WERI-Rb-1 (cell line): ENCODE data around the gene RBM26.

Experiments
- DNase-seq: peaks from one replicate; pipeline ENCODE4 v3.0.0-alpha.2; 2020
- H3K27ac ChIP-seq: fragments of 250-450 bp; sonication (Bioruptor Pico); 2 replicates; pipeline ENCODE4 v1.5.1; 2020; ENCODE audit warnings: mild to moderate bottlenecking, moderate library complexity
- H3K27me3 ChIP-seq: fragments of 250-450 bp; sonication (Bioruptor Pico); 2 replicates; pipeline ENCODE4 v1.5.1; 2021; ENCODE audit warnings: mild to moderate bottlenecking, low read depth, moderate library complexity; ENCODE audit not compliant: insufficient read depth, severe bottlenecking
- H3K36me3 ChIP-seq: fragments of 250-450 bp; sonication (Bioruptor Pico); 2 replicates; pipeline ENCODE4 v1.5.1; 2020; ENCODE audit warnings: mild to moderate bottlenecking, moderate library complexity
- H3K4me3 ChIP-seq: 2 replicates; pipeline ENCODE4 v1.5.1; 2011; ENCODE audit warnings: low read depth, mild to moderate bottlenecking, control low read depth, low read length
- H3K9me3 ChIP-seq: fragments of 250-450 bp; sonication (Bioruptor Pico); 2 replicates; pipeline ENCODE4 v1.5.1; 2021; ENCODE audit warnings: mild to moderate bottlenecking, moderate library complexity; ENCODE audit not compliant: severe bottlenecking
- TF ChIP-seq, protein P1 (sequence below): IDR thresholded peaks from 2 replicates; pipeline ENCODE4 v1.5.1; 2011; ENCODE audit warnings: low read depth, mild to moderate bottlenecking, control low read depth, inconsistent platforms, low read length

RBM26 gene

DNA sequence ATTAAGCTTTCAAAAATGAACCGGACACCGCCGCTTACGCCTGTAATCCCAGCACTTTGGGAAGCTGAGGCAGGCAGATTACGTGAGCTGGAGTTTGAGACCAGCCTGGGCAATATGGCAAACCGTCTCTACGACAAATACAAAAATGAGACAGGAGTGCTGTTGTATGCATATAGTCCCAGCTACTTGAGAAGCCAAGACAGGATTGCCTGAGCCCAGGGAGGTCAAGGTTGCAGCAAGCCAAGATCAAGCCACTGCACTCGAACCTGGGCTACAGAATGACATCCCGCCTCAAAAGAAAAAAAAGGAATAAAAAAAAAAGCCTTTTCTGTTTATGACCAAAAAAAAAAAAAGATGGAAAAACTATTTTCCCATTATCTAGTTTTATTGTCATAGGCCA is 96.4 kb downstream of the RBM26 start:
- TF ChIP-seq, protein P1, sequence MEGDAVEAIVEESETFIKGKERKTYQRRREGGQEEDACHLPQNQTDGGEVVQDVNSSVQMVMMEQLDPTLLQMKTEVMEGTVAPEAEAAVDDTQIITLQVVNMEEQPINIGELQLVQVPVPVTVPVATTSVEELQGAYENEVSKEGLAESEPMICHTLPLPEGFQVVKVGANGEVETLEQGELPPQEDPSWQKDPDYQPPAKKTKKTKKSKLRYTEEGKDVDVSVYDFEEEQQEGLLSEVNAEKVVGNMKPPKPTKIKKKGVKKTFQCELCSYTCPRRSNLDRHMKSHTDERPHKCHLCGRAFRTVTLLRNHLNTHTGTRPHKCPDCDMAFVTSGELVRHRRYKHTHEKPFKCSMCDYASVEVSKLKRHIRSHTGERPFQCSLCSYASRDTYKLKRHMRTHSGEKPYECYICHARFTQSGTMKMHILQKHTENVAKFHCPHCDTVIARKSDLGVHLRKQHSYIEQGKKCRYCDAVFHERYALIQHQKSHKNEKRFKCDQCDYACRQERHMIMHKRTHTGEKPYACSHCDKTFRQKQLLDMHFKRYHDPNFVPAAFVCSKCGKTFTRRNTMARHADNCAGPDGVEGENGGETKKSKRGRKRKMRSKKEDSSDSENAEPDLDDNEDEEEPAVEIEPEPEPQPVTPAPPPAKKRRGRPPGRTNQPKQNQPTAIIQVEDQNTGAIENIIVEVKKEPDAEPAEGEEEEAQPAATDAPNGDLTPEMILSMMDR = no peak
- Histone ChIP-seq H3K27ac (no peak overlapping the region), H3K9me3 (no peaks in the 10 kb centered on the region), H3K27me3 (no peaks in the 10 kb centered on the region), H3K4me3 (no peak overlapping the region), H3K36me3 (no peaks in the 10 kb centered on the region)
- no peak for DNase-seq

GRCh38 chr13:79307866-79308298 is 98.2 kb downstream of the RBM26 start:
- no peak overlapping the region for H3K4me3 ChIP-seq
- no peaks in the 10 kb centered on the region for H3K9me3 ChIP-seq
- H3K27me3 ChIP-seq = no peaks in the 10 kb centered on the region
- H3K27ac ChIP-seq = no peak overlapping the region
- TF ChIP-seq, protein P1 = no peak
- no peaks in the 10 kb centered on the region for H3K36me3 ChIP-seq
- DNase-seq = no peak

GRCh38 chr13:79307433-79307861 is 98.6 kb downstream of the RBM26 start:
- no peaks in the 10 kb centered on the region for H3K27me3 ChIP-seq
- no peaks in the 10 kb centered on the region for H3K9me3 ChIP-seq
- H3K36me3 ChIP-seq = no peaks in the 10 kb centered on the region
- DNase-seq = no peak
- no peak overlapping the region for H3K4me3 ChIP-seq
- TF ChIP-seq, protein P1 = no peak
- H3K27ac ChIP-seq = no peak overlapping the region

GRCh38 chr13:79306650-79307049 is 99.4 kb downstream of the RBM26 start:
- H3K27me3 ChIP-seq = no peaks in the 10 kb centered on the region
- no peak overlapping the region for H3K4me3 ChIP-seq
- no peaks in the 10 kb centered on the region for H3K9me3 ChIP-seq
- H3K27ac ChIP-seq = no peak overlapping the region
- no peaks in the 10 kb centered on the region for H3K36me3 ChIP-seq
- no peak for DNase-seq
- TF ChIP-seq, protein P1 = no peak

DNA sequence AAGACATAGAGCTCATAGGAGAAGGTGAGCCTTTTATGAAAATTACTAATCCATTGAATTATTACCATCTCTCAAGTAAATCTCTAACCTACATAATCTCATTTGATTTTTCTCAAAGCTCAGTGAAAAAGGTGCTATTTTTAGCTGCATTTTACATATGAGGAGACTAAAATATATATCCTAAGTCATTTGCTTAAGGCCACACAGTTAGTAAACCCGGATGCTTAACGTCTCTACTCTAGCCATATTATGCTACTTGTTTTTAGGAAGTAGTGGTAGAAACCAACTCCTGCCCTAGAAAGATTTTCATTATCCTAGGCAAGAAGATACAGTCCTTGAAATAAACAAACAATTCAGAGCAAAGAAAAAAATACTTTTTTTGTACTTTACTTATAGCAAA is 108.9 kb downstream of the RBM26 start:
- Histone ChIP-seq H3K27me3 (no peaks in the 10 kb centered on the region), H3K36me3 (no peaks in the 10 kb centered on the region), H3K9me3 (no peaks in the 10 kb centered on the region), H3K27ac (no peak overlapping the region), H3K4me3 (no peak overlapping the region)
- no peak for DNase-seq
- TF ChIP-seq, protein P1 = no peak
